Fibroblast of mammary gland (primary cell): ENCODE data around the gene PPP2R2D.
"Not testable (repeated sequence)": the region's sequence is repeated elsewhere in the genome, so short reads cannot be mapped to it uniquely, and the experiment has no call there.

ENCODE experiments used
- DNase-seq: peaks from one replicate; pipeline ENCODE4 v3.0.0-alpha.2; 2010; ENCODE audit warnings: low read depth
- H3K4me3 ChIP-seq: 2 replicates; pipeline ENCODE4 v1.5.1; 2011; ENCODE audit warnings: low read depth, mild to moderate bottlenecking, low read length, moderate library complexity; ENCODE audit not compliant: control insufficient read depth
- CTCF ChIP-seq: conservative IDR thresholded peaks from 2 replicates; pipeline ENCODE4 v1.5.1; 2011; ENCODE audit warnings: low read depth, low read length, inconsistent platforms; ENCODE audit not compliant: control insufficient read depth, insufficient read depth

PPP2R2D gene

DNA sequence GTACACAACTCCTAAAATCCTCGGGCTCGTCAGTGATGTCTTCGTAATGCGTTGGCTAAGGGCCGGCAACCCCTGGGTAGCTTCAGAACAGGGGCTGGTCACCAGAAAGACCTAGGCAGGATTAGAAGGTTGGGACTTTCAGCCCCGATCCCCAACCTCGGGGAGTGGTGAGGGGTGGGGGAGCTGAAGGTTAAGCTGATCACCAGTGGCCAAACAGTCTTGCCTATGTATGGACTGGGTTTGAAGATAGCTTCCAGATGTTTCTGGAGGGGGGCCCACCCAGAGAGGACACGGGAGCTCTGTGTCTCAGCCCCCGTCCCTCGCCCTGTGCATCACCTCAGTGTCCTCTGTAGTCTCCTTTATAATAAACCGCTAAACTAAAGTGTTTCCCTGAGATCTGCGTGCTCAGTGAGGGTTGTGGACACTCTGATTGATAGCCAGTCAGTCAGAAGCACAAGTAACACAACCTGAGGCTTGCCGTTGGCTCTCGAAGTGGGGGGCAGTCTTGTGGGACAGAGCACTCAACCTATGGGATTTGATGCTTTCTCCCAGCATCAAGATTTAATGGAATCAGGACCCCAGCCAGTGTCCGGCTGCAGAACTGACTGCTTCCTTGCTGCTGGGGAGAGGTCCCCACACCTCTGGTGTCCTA, 10.0 kb downstream of the PPP2R2D start:
- no peak overlapping the region for H3K4me3 ChIP-seq
- no peak for DNase-seq
- no peak for TF ChIP-seq CTCF

GRCh38 chr10:131911451-131911850, 10.6 kb downstream of the PPP2R2D start:
- no peak for TF ChIP-seq CTCF
- no peak overlapping the region for H3K4me3 ChIP-seq
- DNase-seq: no peak

GRCh38 chr10:131912620-131913019, 11.8 kb downstream of the PPP2R2D start:
- no peak overlapping the region for H3K4me3 ChIP-seq

GRCh38 chr10:131915484-131915883, 14.7 kb downstream of the PPP2R2D start:
- H3K4me3 ChIP-seq: no peak overlapping the region
- no peak for DNase-seq
- TF ChIP-seq CTCF: no peak

More at GRCh38 chr10:131912620-131913019, 11.8 kb downstream of the PPP2R2D start:
- TF ChIP-seq CTCF: no peak
- DNase-seq: no peak

- TF ChIP-seq CTCF: no peak
- DNase-seq: no peak
- no peak overlapping the region for H3K4me3 ChIP-seq
Observed at GRCh38 chr10:131915990-131916766, 15.4 kb downstream of the PPP2R2D start.

- not testable (repeated sequence) for H3K4me3 ChIP-seq, DNase-seq
Observed at GRCh38 chr10:131916767-131917160, 16.0 kb downstream of the PPP2R2D start.

GRCh38 chr10:131917496-131917895, 16.7 kb downstream of the PPP2R2D start:
- not testable (repeated sequence) for DNase-seq, H3K4me3 ChIP-seq

DNA sequence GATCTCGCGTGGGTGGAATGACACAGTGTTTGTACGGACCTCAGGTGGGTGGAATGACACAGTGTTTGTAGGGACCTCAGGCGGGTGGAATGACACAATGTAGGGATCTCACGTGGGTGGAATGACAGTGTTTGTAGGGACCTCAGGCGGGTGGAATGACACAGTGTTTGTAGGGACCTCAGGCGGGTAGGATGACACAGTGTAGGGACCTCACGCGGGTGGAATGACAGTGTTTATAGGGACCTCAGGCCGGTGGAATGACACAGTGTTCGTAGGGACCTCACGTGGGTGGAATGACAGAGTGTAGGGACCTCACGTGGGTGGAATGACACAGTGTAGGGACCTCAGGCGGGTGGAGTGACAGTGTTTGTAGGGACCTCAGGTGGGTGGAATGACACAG, 18.7 kb downstream of the PPP2R2D start:
- not testable (repeated sequence) for DNase-seq, H3K4me3 ChIP-seq
